GM19025 (cell line): ENCODE data around the gene PREX1.
"Not testable (repeated sequence)": the region's sequence is repeated elsewhere in the genome, so short reads cannot be mapped to it uniquely, and the experiment has no call there.

Experiments used
- ATAC-seq: cut with Tn5 transposase; IDR thresholded peaks from one replicate; pipeline ENCODE4 v1.9.1; 2021; ENCODE audit warnings: mild to moderate bottlenecking, low read depth, moderate library complexity; ENCODE audit not compliant: unreplicated experiment

PREX1 gene

DNA sequence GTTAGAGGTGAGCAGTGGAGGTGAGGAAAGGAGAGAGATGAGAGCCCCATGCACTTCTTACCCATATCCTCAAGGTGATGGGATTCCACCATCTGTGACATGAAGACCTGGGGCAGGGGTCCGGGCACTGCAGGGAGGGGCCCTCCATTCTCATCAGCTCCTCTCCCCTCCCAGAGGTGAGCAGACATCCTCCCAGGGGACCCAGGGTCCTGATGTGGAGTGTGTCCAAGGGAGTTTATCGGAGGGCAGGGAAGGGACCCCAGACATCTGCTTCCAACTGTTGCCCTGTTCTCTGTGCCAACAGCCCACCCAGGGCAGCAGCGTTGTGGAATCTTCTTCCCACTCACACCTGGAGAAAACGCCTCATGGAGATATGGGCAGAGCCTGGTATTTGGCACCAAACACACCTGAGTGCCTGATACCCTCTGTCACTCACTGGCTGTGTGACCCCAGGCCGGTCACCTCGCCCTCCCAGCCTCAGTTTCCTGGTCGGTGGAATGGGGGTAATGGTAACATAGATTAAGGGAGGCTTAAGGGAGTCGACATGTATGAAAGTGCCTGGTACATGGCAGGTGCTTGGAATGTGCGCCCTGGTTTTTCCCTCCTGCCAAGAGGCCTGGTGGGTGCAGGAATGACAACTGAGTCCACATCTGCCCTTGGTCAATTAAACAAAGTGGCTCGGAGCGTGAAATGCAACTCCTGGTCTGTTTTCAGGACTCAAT lies 227.9 kb downstream of the PREX1 start:
- no peak for ATAC-seq

DNA sequence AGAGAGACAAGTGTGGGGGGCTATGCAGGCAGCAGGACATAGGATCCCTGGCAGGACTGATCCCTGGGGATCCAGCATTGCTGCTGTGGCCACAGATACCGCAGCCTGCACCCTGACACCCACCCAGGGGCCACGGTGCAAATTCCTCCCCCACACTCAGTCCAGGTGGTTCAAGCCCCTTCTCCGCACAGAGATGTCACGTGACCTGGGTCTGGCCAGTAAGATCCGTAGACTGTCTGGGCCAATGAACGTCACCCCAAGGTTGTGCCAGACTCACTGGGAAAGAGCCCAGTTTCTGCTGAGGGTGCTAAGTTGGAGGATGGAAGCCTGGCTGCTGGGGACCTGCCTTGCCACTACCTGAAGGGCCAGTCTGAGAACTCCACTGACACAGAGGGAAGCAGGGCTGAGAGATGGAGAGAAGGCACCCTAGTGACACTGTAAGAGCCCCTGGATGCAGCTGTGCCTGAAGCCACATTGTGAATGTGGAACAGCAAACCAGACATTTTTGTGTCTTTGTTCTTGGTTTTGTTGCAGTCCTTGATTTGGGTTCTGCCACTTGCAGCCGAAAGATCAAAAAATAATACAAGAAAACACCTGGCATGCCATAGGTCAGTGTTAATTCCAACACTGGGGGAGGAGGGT lies 228.6 kb downstream of the PREX1 start:
- ATAC-seq: no peak

DNA sequence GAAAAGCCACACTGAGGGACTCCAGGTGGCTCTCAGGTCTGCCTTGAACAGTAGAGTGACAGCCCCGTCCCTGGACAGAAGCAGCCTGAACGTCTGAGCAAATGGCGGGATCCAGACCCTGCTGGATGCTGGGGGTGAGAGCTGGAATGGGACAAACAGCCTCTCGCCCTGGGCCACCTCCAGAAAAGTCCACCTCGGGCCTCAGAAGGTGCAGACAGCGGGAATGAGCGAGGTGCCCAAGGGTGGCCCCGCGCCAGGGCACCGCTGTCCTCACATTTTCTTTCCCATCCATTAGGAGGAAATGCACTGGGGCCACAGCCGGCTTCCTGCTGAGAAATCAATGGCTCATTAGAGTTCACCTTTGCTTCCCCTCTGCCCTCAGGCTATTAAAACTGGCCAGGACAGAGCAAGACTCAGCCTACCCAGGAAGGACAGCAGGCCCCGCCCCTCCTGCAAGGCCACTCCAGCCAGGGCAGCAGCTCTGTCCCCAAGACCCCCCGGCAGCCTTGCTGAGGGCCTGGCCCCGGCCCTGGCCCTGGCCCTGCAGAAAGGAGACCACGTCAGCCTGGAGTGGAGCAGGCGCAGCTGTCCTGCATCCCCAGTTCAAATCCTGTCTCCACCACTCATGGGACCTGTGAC lies 229.4 kb downstream of the PREX1 start:
- ATAC-seq: not testable (repeated sequence)

DNA sequence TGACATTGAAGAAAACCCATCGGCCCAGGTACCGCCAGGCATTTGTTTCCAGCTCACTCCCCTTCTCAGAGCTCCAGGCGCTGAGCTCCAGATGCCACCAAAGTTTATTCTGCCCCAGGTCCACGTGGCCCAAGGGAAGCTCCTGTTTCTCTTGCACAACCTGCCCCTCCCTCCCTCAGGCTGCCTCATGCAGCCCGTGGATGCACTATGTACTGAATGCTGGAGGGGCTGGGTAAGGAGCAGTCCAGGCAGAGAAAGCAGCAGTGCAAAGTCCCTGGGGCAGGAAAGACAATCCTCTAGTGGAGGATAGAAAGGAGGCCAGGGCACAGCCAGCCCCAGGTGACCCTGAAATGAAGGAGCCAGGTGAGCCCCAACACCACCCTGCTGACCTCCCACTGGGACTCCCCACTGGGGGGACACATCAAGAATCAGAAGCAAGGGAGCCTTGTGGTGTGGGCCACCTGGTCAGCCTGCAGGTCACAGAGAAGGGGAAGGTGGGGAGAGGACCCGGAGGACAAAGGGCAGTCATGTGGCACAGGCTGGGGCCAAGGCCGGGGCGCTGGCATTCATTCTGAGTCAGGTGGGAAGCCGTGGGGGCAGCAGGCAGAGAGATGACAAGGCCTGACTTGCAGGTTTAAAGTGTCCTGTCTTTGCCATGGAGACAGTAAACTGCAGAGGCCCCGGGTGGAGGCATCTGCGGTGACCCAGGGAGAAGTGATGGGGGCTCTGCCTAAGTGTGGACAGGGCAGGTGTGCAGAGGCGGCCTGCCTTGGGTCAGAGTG lies 230.1 kb downstream of the PREX1 start:
- no peak for ATAC-seq

DNA sequence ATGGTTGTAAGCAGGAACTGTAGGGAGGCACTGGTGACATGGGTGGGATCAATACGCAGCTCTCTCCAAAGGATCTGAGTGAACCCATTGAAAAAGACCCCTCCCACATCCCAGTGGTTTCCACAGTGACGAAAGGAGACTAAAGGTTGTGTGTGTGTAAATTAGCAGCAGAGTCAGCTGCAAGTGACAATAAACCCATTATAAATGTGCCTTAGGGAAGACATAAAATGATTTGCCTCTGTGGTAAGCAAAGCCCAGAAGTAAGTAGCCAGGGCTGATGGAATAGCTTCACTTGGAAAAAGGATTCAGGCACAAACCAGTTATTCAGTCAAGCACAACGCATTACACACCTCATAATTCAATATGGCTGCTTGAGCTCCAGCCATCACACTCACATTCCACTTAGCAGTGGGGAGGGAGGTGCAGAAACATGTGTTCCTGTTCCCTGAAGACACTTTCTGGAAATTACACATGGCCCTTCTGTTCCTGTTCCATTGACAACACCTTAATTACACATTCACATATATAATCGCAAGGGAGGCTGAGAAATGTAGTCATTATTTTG lies 231.4 kb downstream of the PREX1 start:
- ATAC-seq: no peak

DNA sequence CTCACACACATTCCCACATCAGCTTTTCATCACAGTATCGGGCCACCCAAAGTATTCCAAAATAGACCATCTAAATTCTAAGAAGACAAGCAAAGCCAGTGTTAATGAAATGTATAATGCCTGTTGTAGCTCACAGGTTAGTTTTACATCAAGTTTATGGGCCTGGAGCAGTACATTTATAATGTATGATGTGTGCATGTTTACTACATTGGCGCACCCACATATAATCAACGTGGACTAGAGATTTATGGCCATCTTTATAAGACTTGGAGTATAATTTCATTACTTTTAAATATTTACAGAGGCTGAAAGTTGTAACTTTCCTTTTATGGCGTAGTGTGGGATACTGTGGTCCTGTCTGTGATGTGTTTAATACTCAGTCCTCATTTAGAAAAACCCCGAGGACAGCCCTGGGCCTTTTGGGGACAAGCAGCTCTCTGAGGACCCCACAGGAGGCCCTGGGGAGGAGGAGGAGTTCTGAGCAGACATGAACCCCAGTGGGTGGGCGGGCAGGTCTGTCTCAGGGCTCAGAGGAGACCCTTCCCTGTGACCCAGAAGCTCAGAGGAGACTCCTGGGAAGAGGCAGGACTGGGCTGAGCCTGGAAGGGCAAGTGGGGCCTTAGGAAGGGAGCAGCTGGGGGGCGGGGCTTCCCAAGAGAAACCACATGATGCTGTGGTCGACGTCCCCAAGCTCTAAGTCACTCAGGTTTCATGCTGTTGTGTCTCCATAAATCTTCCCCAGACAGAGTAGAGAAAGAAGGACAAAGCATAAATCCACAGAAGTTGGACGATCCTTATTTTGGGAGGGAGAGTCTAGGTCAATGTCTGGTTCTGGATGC lies 232.1 kb downstream of the PREX1 start:
- no peak for ATAC-seq

DNA sequence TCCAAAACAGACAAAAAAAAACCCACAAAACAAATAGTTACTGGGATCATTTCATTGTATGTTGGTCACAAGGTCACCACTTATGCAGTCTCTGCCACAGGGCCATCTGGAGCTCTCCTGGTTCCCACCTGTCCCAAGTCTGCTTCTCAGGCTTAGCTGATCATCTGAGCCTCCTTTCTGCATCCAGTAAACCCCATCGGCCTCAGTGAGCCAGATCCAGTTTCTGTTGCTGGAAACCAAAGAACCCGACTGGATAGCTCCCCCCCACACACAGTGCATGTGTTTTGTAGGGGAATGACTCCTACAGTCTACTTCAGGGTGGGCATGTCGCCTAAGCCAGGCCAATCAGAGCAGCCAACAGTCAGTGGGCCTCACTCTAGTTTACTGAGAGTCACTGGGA lies 233.3 kb downstream of the PREX1 start:
- no peak for ATAC-seq

DNA sequence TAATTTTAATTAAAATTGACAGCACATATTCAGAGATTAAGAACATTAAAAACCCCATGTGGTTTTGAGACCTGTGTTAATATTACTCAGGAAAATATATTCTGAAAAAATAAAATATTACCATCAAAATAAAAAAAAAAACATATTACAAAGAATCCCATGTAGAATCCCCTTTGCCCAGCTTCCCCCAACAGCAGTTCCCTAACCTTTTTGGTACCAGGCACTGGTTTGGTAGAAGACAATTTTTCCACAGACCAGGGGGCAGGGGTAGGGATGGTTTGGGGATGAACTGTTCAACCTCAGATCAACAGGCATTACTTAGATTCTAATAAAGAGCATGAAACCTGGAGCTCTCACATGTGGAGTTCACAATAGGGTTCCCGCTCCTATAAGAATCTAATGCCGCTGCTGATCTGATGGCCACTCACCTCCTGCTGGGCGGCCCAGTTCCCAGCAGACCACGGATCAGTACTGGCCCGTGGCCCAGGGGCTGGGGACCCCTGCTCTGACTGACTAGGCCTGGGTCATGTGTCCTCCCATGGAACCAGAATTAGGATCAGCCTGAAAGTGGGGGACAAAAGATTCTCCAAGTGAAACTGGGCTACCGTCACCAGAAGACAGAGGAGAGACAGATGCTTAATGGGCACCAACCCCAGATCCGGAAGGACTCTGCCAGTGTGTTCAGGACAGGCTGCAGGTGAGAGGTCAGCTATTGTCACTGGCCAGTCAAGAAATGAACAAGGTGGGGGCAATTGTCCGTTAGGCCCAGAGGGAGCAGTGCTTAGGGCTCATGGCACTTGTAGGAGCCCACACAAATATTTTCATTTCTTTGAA lies 235.5 kb downstream of the PREX1 start:
- no peak for ATAC-seq

DNA sequence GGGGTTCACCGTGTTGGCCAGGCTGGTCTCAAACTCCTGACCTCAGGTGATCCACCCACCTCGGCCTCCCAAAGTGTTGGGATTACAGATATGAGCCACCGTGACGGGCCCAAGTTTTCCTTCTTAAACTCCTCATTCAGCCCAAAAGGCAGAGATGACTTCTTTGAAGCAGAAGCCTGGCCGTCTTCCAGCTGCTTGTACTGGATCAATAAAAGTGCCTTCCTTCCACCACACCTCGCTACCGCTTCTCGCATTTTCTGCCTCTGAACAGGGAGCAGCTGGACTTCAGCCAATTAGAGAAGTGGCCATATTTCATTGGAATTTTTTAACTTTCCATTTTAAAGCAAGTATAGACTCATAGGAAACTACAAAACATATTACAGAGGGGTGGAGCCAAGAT lies 241.1 kb downstream of the PREX1 start:
- no peak for ATAC-seq

DNA sequence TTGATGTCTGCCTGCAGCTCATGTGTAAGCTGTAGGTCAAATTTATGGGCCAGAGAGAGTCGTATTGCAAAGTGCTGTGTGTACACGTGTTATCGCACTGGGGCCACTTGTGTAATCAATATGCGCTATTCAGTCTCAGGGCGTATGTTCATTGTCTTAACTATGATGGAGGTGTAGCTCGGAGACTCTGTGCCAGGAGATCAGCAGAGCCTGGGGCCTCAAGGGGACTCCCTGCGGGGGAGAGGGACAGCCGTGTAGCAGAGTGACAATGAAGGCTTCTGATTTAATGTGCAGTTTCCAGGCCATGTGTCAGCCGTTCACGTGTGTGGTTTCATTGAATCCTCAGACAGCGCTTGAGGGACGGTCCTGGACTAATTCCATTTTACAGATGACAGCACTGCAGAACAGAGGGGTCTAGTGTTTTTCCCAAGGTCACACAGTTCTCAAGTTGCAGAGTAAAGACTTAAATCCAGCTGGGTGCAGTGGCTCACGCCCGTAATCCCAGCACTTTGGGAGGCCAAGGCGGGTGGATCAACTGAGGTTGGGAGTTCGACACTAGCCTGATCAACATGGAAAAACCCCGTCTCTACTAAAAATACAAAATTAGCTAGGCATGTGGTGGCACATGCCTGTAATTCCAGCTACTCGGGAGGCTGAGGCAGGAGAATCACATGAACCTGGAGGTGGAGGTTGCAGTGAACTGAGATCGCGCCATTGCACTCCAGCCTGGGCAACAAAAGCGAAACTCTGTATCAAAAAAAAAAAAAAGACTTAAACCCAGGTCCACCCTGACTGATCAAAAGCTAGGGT lies 242.5 kb downstream of the PREX1 start:
- no peak for ATAC-seq

DNA sequence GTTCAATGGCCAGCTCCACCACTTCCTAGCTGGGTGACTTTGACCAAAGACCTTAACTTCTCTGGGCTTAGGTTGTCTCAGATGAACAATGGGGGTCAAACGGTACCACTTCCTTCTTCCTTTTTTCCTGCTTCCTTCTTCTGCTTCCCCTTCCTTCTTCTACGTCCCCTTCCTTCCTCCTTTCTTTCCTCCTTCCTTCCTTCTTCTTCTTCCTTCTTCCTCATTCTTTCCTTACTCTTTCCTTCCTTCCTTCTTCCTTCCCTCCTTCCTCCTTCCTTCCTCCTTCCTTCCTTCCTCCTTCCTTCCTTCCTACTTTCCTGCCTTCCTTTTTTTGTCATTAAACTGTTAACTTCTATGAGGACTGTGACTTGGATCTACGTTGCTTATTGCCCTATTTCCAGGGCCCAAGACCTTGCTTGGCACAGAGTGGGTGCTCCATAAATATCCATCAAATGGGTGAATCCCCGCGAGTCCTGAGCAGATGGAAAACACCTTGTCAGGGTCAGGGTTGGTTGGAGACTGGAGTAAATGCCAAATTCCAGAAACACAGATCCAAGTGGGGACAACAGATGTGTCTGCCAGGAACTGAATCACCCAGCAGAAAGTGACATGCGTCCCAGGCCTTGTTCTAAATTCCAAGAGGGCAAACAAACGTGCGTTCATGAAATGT lies 243.3 kb downstream of the PREX1 start:
- ATAC-seq: no peak

DNA sequence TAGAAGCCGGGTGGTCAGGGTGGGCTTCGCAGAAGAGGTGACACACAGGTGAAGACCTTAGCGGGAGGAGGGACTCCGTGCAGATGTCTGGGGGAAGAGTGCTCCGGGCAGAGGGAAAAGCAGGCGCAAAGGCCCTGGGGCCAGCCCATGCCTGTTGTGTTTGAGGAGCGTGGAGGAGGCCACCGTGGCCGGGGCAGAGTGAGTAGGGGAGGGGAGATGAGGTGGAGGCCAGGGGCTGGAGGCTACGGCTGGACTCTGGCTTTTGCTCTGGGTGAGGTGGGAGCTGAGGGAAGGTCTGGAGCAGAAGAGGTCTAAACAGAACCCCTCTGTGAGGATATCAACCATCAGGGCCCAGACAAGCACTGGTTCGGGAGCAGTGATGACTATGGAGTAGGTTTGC lies 244.0 kb downstream of the PREX1 start:
- no peak for ATAC-seq

DNA sequence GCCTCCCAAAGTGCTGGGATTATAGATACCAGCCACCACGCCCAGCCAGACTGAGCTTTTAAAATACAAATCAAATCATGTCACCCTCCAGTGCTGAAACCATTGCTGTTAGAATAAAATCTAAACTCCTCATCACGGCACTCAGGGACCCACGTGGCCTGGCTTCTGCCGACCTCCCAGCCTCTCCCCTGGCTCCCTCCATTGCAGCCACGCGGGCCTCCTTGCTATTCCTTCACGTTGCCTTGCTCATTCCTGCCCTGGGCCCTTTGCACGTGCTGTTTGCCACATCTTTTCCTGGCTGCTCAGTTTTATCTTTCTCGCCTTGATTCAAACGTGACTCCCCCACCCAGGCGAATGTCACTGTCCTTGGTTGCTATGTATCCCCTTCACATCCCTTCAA lies 244.6 kb downstream of the PREX1 start:
- no peak for ATAC-seq

DNA sequence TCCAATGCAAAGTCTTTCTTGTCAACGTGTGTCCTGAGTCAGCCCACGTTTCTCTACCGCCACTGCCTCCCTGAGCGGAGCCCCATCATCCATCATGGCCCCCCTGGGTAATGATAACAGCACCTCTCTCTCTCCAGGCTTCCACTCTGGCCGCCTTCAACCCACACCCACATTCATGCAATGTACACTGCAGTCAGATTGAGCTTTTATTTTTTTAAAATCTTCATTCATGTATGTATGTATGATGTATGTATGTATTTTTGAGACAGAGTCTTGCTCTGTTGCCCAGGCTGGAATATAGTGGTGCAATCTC lies 245.2 kb downstream of the PREX1 start:
- no peak for ATAC-seq

DNA sequence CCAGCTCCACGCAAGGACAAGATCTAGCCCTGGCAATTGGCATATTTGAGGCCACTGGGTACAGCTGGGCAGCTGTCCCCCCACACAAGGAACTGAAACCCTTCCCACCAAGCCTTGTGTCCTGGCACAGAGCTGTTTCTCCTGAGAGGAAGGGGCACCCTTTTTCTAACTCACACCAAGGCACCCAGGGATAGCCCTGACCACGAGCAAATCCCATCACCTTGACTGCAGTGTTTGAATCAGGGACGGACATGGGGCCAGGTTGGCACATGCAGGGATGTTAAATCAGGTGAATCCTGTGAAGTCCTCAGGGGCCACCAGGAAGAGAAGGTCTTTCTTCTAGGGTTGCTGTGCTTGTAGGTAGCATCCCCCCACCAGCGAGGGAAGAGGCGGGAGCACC lies 246.6 kb downstream of the PREX1 start:
- ATAC-seq: no peak

DNA sequence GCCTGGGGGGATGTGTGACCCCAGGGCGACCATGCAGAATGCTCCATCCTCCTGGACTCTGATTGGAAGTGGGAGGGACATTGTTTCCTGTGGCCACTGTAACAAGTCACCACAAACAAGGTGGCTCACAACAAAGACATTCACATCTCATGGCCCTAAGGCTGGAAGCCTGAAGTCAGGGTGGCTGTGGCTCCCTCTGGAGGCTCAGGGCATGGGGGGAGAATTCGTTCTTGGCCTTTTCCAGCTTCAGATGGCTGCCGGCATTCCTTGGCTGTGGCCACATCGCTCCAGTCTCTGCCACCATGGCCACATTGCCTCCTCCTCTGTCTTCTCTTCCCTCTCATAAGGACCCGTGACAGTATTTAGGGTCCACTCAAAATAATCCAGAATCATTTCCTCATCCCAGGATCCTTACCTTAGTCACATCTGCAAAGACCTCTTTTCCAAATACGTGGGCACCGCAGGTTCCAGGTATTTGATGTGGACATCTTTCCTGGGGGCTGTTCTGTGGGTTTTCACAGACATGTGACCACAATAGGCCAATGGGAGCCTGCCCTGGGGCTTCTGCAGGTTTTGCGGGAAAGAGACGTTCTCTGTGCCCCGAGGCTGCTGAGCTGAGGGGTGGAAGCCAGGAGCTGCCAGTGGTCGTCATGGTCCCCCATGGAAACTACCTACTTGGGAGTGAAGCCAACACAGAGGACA lies 249.3 kb downstream of the PREX1 start:
- ATAC-seq: no peak

DNA sequence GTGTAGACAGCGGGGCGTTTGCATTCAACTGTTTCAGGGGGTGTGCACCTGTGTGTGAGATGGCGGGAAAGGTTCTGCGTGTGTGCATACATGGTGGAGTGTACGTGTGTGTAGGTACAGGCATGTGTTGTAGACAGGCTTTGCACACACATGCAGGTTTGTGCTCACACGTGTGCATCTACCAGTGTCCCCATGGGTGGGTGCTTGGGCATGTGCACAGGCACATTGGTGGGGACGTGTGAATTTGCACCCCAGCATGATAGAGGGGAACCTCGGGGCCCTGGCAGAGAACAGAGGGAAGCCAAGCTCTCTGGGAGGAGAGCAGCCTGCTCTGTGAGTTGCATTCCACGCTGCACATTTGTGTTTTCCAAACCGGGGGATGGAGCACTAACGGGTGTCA lies 250.2 kb downstream of the PREX1 start:
- ATAC-seq: no peak
